HG03175 (cell line): Measurements from ENCODE around the gene PSMC2.

Experiments used
- ATAC-seq: cut with Tn5 transposase; IDR thresholded peaks from one replicate; pipeline ENCODE4 v1.9.1; 2021; ENCODE audit warnings: mild to moderate bottlenecking, moderate library complexity; ENCODE audit not compliant: unreplicated experiment

Gene PSMC2

GRCh38 chr7:103347507-103348267, at the start of gene PSMC2:
TSS of gene PSMC2 (plus strand) at chr7:103347643. CDS start at chr7:103347712, 69 bp downstream.
- peak; percentile 79 for ATAC-seq

- ATAC-seq = no peak
Measured at GRCh38 chr7:103297837-103298179, 49.6 kb upstream of the PSMC2 start.

- ATAC-seq = no peak
Measured at GRCh38 chr7:103299660-103300059, 47.8 kb upstream of the PSMC2 start.

GRCh38 chr7:103301441-103301840, 46.0 kb upstream of the PSMC2 start:
- ATAC-seq = no peak

- ATAC-seq = no peak
Measured at GRCh38 chr7:103307503-103308231, 39.8 kb upstream of the PSMC2 start.

GRCh38 chr7:103314852-103315251, 32.6 kb upstream of the PSMC2 start:
- ATAC-seq = no peak

GRCh38 chr7:103316380-103316941, 31.0 kb upstream of the PSMC2 start:
- no peak for ATAC-seq

GRCh38 chr7:103317009-103317408, 30.4 kb upstream of the PSMC2 start:
- no peak for ATAC-seq

GRCh38 chr7:103325744-103326143, 21.7 kb upstream of the PSMC2 start:
- no peak for ATAC-seq

GRCh38 chr7:103336761-103337160, 10.7 kb upstream of the PSMC2 start:
- ATAC-seq = no peak

- no peak for ATAC-seq
Measured at GRCh38 chr7:103338864-103339263, 8.6 kb upstream of the PSMC2 start.

GRCh38 chr7:103341466-103341865, 6.0 kb upstream of the PSMC2 start:
- no peak for ATAC-seq

- ATAC-seq = no peak
Measured at GRCh38 chr7:103343332-103343731, 4.1 kb upstream of the PSMC2 start.

GRCh38 chr7:103343758-103344452, 3.5 kb upstream of the PSMC2 start:
- ATAC-seq = peak; percentile 12

GRCh38 chr7:103344453-103345149, 2.8 kb upstream of the PSMC2 start, which contains the start of gene DNAJC2:
TSS of gene DNAJC2 (minus strand) at chr7:103344767. CDS start at chr7:103344622, 145 bp downstream.
- ATAC-seq = peak; percentile 80

GRCh38 chr7:103346396-103346795, 1.0 kb upstream of the PSMC2 start:
- no peak for ATAC-seq

- no peak for ATAC-seq
Measured at GRCh38 chr7:103348452-103348851, 1.0 kb downstream of the PSMC2 start.

GRCh38 chr7:103348959-103349358, 1.5 kb downstream of the PSMC2 start:
- ATAC-seq = no peak

GRCh38 chr7:103349805-103350204, 2.4 kb downstream of the PSMC2 start:
- ATAC-seq = no peak

- ATAC-seq = no peak
Measured at GRCh38 chr7:103369432-103369831, 22.0 kb downstream of the PSMC2 start.
